ENCODE data around the gene KIF23. TPM values are rescaled to one million over a fixed set of nuclear protein-coding genes. Genes with fewer than 3 reads are reported as not detected.

The KIF23 gene
- polyA plus RNA-seq, 2 of the 4 experiments (the other 2 are of a cell fraction): 81.8 to 117 TPM

DNA sequence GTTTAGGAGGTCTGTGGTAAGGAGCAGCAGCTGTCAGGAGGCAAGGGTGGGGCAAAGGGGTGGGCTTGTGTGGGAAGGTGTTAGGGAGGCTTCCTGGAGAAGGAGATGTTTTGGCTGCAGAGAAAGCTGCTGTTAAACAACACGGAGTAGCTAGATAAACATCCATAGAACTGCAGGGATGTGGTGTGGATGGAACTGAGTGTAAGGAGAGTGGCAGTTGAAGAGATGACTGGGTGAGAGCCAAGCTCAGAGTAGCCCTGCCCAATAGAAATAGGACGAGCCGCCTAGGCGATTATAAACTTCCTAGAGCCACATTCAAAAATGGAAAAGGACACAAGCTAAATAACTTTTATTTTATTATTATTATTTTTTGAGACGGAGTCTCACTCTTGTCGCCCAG lies 58.4 kb downstream of the KIF23 start:
- ChIA-PET CTCF (interaction anchor here (0.9 to 10.2 kb wide), 5 partner anchors 6 to 1032 kb away, joined by 3 to 152 read pairs (median 3); no protein-coding TSS in a partner anchor), POLR2A (interaction anchor here (1.5 kb wide), 1 partner anchor 9 kb away, joined by 8 read pairs; no protein-coding TSS in a partner anchor)
- Histone ChIP-seq H3K27ac (no peak overlapping the region), H3K4me3 (no peak overlapping the region), H3K4me2 (no peak overlapping the region), H3K9me3 (no peaks in the 10 kb centered on the region), H3K4me1 (peaks cover 9% of the 10 kb centered on the region; the same call in 2 of the 3 replicates)
- no peak for TF ChIP-seq RCOR1 (IDR thresholded peaks at IDR 0.05; ENCODE audit: low read depth, low read length)
- TF ChIP-seq, protein P1, sequence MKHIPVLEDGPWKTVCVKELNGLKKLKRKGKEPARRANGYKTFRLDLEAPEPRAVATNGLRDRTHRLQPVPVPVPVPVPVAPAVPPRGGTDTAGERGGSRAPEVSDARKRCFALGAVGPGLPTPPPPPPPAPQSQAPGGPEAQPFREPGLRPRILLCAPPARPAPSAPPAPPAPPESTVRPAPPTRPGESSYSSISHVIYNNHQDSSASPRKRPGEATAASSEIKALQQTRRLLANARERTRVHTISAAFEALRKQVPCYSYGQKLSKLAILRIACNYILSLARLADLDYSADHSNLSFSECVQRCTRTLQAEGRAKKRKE (CRISPR knock-in tag; IDR thresholded peaks at IDR 0.05; ENCODE audit: low read depth): no peak
- TF ChIP-seq PHF8 (IDR thresholded peaks at IDR 0.05; ENCODE audit: borderline replicate concordance, low read depth): no peak
- no peak for TF ChIP-seq HOXA7 (CRISPR knock-in tag; IDR thresholded peaks at IDR 0.05)
- no peak for TF ChIP-seq TP53 (CRISPR knock-in tag; IDR thresholded peaks at IDR 0.05)
- no peak for TF ChIP-seq CBX8 (IDR thresholded peaks at IDR 0.05)
- no peak for TF ChIP-seq KDM5A (IDR thresholded peaks at IDR 0.05)
- no peak for TF ChIP-seq HEYL (CRISPR knock-in tag; IDR thresholded peaks at IDR 0.05)
- no peak for TF ChIP-seq FOSB (CRISPR knock-in tag; IDR thresholded peaks at IDR 0.05)
- TF ChIP-seq HOXB13 (CRISPR knock-in tag; IDR thresholded peaks at IDR 0.05; ENCODE audit: low read depth): no peak
- DNase-seq (ENCODE audit: low read depth in 1 of 2, low spot score in 1 of 2) (no peak), FAIRE-seq (no peak), ATAC-seq (no peak)
- WGBS (ENCODE audit: missing lambda C conversion rate): 84% methylated on average over 6 of the region's 6 CpGs

DNA sequence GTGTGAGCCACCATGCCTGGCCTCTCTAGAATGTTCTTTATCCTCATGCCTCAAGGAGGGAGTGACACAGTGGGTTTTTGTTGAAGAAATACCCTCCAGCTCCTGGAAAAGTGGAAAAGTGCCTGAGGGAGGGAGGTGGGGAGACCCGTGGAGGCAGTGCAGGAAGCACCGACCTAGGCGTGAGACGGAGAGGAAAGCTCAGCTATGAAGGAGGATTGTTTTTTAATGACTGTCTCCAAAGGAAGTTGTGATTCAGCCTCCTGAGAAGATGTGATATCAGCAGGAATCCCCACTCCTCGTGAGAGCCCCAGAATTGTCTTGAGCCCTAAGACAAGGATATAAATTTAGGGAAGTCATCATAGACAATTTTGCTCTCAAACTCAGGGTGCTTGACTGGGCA lies 60.1 kb downstream of the KIF23 start:
- Histone ChIP-seq H3K4me1 (no peaks in the 10 kb centered on the region), H3K9me3 (no peaks in the 10 kb centered on the region), H3K27ac (no peak overlapping the region), H3K4me3 (no peak overlapping the region), H3K4me2 (no peak overlapping the region)
- ChIA-PET CTCF (interaction anchor here (0.7 to 10.2 kb wide), 14 partner anchors 8 to 1220 kb away, joined by 3 to 152 read pairs (median 4); no protein-coding TSS in a partner anchor), POLR2A (interaction anchor here (0.6 kb wide), 1 partner anchor 1499 kb away, joined by 3 read pairs; no protein-coding TSS in a partner anchor)
- DNase-seq (ENCODE audit: low read depth in 1 of 2, low spot score in 1 of 2) (no peak), FAIRE-seq (no peak), ATAC-seq (no peak)
- TF ChIP-seq CEBPB (IDR thresholded peaks at IDR 0.05) (no peak), FOSL2 (IDR thresholded peaks at IDR 0.05) (no peak), FOSL2 (CRISPR knock-in tag; IDR thresholded peaks at IDR 0.05) (no peak), NPAS2 (CRISPR knock-in tag; IDR thresholded peaks at IDR 0.05; ENCODE audit: borderline replicate concordance) (no peak), PHF8 (IDR thresholded peaks at IDR 0.05; ENCODE audit: borderline replicate concordance, low read depth) (no peak)
- WGBS (ENCODE audit: missing lambda C conversion rate): 50% methylated on average over 5 of the region's 5 CpGs

DNA sequence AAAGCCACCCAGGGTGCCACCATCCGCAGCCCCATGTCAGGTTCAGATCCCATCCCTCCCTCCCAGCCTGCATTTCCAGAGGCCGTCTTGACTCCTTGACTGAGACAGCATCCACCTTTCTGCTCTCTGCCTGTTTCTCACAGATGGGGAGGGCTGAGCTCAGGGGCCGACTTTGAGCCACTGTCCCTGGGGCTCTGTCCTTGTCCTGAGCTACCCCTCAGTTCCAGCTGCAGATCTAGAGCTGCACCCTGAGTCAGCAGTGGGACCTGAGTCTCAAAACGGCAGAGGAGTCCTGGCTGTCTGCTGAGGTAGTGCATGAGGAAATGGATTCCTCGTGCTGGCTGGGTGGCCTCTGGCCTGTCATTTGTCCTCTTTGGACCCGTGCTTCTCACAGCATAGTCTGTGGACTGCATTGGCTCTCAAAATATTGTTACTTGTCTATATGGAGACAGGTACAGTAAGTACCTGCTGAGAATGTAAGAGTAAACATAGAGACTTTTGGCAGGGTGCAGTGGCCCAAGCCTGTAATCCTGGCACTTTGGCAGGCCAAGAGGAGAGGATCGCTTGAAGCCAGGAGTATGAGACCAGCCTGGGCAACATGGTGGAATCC lies 60.8 kb downstream of the KIF23 start:
- ChIA-PET CTCF (interaction anchor here (0.5 to 10.2 kb wide), 41 partner anchors 9 to 1337 kb away, joined by 3 to 152 read pairs (median 4); partner anchors contain the start of gene TLE3), POLR2A (no interaction called here)
- Histone ChIP-seq H3K9me3 (peaks cover 5% of the 10 kb centered on the region; the same call in 2 of the 3 replicates), H3K27ac (no peak overlapping the region), H3K4me2 (no peak overlapping the region), H3K4me3 (no peak overlapping the region), H3K4me1 (no peaks in the 10 kb centered on the region)
- FAIRE-seq: no peak
- TF ChIP-seq MAFK (IDR thresholded peaks at IDR 0.05; ENCODE audit: partially characterized antibody): peak; percentile 12
- TF ChIP-seq EHMT2 (IDR thresholded peaks at IDR 0.05; ENCODE audit: low read depth): no peak
- peak in 1 of 2 experiments; percentile 52 for DNase-seq (ENCODE audit: low read depth in 1 of 2, low spot score in 1 of 2)
- peak; percentile 74 to 80 for ATAC-seq
- WGBS (ENCODE audit: missing lambda C conversion rate): 47% methylated on average over 7 of the region's 7 CpGs

DNA sequence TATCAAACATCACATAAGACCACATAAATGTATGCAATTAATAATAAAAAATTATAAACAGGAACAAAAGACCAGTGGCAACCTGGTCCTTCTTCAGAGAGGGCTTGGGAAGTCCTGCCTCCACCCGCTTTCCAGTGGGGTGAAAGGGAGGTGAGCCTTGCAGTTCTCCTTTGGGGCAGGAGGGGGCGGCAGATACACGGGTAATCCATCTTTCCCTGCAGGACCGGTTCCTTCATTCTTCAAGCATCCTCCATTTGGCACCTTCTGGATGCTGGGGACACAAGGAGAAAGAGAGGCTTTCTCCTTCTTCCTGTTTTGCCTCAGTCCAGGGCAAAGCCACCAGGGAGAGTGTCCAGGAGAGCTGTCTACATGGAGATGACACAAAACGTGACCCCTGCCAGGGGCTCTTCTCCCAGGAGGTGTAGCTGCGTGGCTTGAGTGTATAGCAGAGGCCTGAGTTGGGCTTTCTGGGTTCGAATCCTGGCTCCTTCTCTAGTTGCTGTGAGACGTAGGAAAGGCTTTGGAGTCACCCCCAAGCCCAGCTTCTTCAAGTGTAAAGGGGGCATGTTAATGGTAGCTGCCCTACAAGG lies 61.7 kb downstream of the KIF23 start:
- Histone ChIP-seq H3K4me1 (no peaks in the 10 kb centered on the region), H3K4me2 (no peak overlapping the region), H3K9me3 (peaks cover 8% of the 10 kb centered on the region; the same call in 2 of the 3 replicates), H3K4me3 (no peak overlapping the region), H3K27ac (no peak overlapping the region)
- FAIRE-seq: peak; percentile 85
- ChIA-PET POLR2A (no interaction called here), CTCF (interaction anchor here (0.6 to 10.2 kb wide), 77 partner anchors 10 to 1387 kb away, joined by 3 to 152 read pairs (median 4); partner anchors contain the start of gene TLE3)
- TF ChIP-seq SMC3 (IDR thresholded peaks at IDR 0.05) (peak; percentile 89), RARB (CRISPR knock-in tag; IDR thresholded peaks at IDR 0.05) (no peak), MAZ (IDR thresholded peaks at IDR 0.05; ENCODE audit: borderline replicate concordance, low read depth, low read length) (no peak), NR3C1 (IDR thresholded peaks at IDR 0.05) (no peak), RAD21 (conservative IDR thresholded peaks at IDR 0.05 in 1 of 2, IDR thresholded peaks at IDR 0.05 in 1 of 2) (peak; percentile 98 to 99), ESRRA (IDR thresholded peaks at IDR 0.05; ENCODE audit: borderline replicate concordance, low read length) (no peak), CHD2 (IDR thresholded peaks at IDR 0.05; ENCODE audit: low read length, partially characterized antibody) (no peak)
- TF ChIP-seq, protein P2, sequence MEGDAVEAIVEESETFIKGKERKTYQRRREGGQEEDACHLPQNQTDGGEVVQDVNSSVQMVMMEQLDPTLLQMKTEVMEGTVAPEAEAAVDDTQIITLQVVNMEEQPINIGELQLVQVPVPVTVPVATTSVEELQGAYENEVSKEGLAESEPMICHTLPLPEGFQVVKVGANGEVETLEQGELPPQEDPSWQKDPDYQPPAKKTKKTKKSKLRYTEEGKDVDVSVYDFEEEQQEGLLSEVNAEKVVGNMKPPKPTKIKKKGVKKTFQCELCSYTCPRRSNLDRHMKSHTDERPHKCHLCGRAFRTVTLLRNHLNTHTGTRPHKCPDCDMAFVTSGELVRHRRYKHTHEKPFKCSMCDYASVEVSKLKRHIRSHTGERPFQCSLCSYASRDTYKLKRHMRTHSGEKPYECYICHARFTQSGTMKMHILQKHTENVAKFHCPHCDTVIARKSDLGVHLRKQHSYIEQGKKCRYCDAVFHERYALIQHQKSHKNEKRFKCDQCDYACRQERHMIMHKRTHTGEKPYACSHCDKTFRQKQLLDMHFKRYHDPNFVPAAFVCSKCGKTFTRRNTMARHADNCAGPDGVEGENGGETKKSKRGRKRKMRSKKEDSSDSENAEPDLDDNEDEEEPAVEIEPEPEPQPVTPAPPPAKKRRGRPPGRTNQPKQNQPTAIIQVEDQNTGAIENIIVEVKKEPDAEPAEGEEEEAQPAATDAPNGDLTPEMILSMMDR (IDR thresholded peaks at IDR 0.05): peak; percentile 95
- TF ChIP-seq, protein P1 (CRISPR knock-in tag; IDR thresholded peaks at IDR 0.05; ENCODE audit: low read depth): no peak
- ATAC-seq: peak; percentile 85 to 92
- peak; percentile 83 to 97 for DNase-seq (ENCODE audit: low read depth in 1 of 2, low spot score in 1 of 2)
- WGBS (ENCODE audit: missing lambda C conversion rate): 27% methylated on average over 8 of the region's 8 CpGs

Data from A549 (cell line).